ENCODE results near the gene GBGT1.

GBGT1 gene

GRCh38 chr9:133132174-133132573 is 31.5 kb downstream of the GBGT1 start:
- no peak for DNase-seq (ENCODE audit: low read depth)
- TF ChIP-seq CTCF (conservative IDR thresholded peaks at IDR 0.05; ENCODE audit: low read depth, low read length): no peak
- H3K4me3 ChIP-seq (ENCODE audit: low read depth, low read length): no peak overlapping the region

- no peak for TF ChIP-seq CTCF (conservative IDR thresholded peaks at IDR 0.05; ENCODE audit: low read depth, low read length)
These were observed 32.2 kb downstream of the GBGT1 start for GRCh38 chr9:133131506-133131905.

GRCh38 chr9:133130685-133131244 is 32.9 kb downstream of the GBGT1 start:
- TF ChIP-seq CTCF (conservative IDR thresholded peaks at IDR 0.05; ENCODE audit: low read depth, low read length): no peak
- no peak overlapping the region for H3K4me3 ChIP-seq (ENCODE audit: low read depth, low read length)
- DNase-seq (ENCODE audit: low read depth): no peak

More at GRCh38 chr9:133131506-133131905, 32.2 kb downstream of the GBGT1 start:
- H3K4me3 ChIP-seq (ENCODE audit: low read depth, low read length): no peak overlapping the region
- DNase-seq (ENCODE audit: low read depth): no peak

- no peak for DNase-seq (ENCODE audit: low read depth)
- no peak overlapping the region for H3K4me3 ChIP-seq (ENCODE audit: low read depth, low read length)
- no peak for TF ChIP-seq CTCF (conservative IDR thresholded peaks at IDR 0.05; ENCODE audit: low read depth, low read length)
These were observed 34.5 kb downstream of the GBGT1 start for GRCh38 chr9:133129001-133129795.

GRCh38 chr9:133128152-133128551 is 35.6 kb downstream of the GBGT1 start:
- no peak overlapping the region for H3K4me3 ChIP-seq (ENCODE audit: low read depth, low read length)
- no peak for DNase-seq (ENCODE audit: low read depth)
- no peak for TF ChIP-seq CTCF (conservative IDR thresholded peaks at IDR 0.05; ENCODE audit: low read depth, low read length)

GRCh38 chr9:133127340-133127981 is 36.3 kb downstream of the GBGT1 start:
- no peak for DNase-seq (ENCODE audit: low read depth)
- H3K4me3 ChIP-seq (ENCODE audit: low read depth, low read length): no peak overlapping the region
- no peak for TF ChIP-seq CTCF (conservative IDR thresholded peaks at IDR 0.05; ENCODE audit: low read depth, low read length)

Data from choroid plexus epithelial cell (primary cell).